ENCODE measurements around the gene GUCD1. TPM values are rescaled to one million over a fixed set of nuclear protein-coding genes. Genes with fewer than 3 reads are reported as not detected.
A peak's percentile ranks its signal among the peaks of the same experiment; 100 is the strongest.

Gene GUCD1
- total RNA-seq, 1 experiment from 2014 or later = 48.4 TPM

DNA sequence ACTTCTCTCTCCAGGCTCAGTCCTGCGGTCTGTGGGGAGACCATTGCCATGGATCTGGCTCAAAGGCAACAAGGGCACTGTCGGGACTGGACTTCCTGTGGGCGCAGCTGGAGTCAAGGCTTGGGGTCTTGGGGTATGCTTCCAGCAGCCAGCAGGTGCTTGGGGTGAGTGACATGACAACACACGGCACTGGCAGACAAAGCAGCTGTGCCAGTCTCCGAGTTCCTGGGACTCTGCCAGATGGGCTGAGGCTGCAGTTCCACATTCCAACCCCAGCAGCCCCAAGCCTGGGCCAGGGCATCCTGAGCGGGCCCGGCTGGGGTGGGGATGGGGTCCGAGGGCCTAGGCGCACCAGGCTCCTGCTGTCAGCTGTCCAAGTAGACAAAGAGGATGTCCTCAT, 12.3 kb downstream of the GUCD1 start:
- ChIA-PET POLR2A (interaction anchor here (1.6 kb wide), 1 partner anchor 11 kb away, joined by 6 read pairs; no protein-coding TSS in a partner anchor), CTCF (no interaction called here)
- intact Hi-C loops (cut with micrococcal nuclease) = no loop called here
- no TSS peak for BruUV-seq (replicated peaks)
- Mint-ChIP-seq H3K27ac (ENCODE audit: low read depth, unreplicated experiment) (no peak overlapping the region), H3K4me1 (ENCODE audit: insufficient read depth, unreplicated experiment) (no peaks in the 10 kb centered on the region), H3K9me3 (ENCODE audit: unreplicated experiment) (no peaks in the 10 kb centered on the region), H3K27me3 (ENCODE audit: insufficient read depth, unreplicated experiment) (no peaks in the 10 kb centered on the region), H3K4me3 (ENCODE audit: unreplicated experiment) (no peak overlapping the region), H3K36me3 (ENCODE audit: insufficient read depth, unreplicated experiment) (peaks cover 56% of the 10 kb centered on the region)
- DNase-seq (ENCODE audit: unreplicated experiment) = no peak
- TF ChIP-seq CTCF (IDR thresholded peaks at IDR 0.05; ENCODE audit: unreplicated experiment) = no peak

- no TSS peak for BruUV-seq (replicated peaks)
- TF ChIP-seq CTCF (IDR thresholded peaks at IDR 0.05; ENCODE audit: unreplicated experiment) = no peak
- Mint-ChIP-seq H3K4me3 (ENCODE audit: unreplicated experiment) (no peak overlapping the region), H3K36me3 (ENCODE audit: insufficient read depth, unreplicated experiment) (peaks cover 50% of the 10 kb centered on the region), H3K4me1 (ENCODE audit: insufficient read depth, unreplicated experiment) (no peaks in the 10 kb centered on the region), H3K9me3 (ENCODE audit: unreplicated experiment) (no peaks in the 10 kb centered on the region), H3K27me3 (ENCODE audit: insufficient read depth, unreplicated experiment) (no peaks in the 10 kb centered on the region), H3K27ac (ENCODE audit: low read depth, unreplicated experiment) (no peak overlapping the region)
- ChIA-PET POLR2A (interaction anchor here (0.5 to 1.6 kb wide), 2 partner anchors 12 to 116 kb away, joined by 3 to 6 read pairs; no protein-coding TSS in a partner anchor), CTCF (interaction anchor here (0.6 kb wide), 1 partner anchor 98 kb away, joined by 4 read pairs; no protein-coding TSS in a partner anchor)
- DNase-seq (ENCODE audit: unreplicated experiment) = no peak
- intact Hi-C loops (cut with micrococcal nuclease) = no loop called here
Observed at GRCh38 chr22:24541681-24542515, 13.0 kb downstream of the GUCD1 start.

GRCh38 chr22:24540470-24540869, 14.5 kb downstream of the GUCD1 start:
- CTCF ChIA-PET = interaction anchor here (1.9 kb wide), 1 partner anchor 14 kb away, joined by 6 read pairs; no protein-coding TSS in a partner anchor
- no peak overlapping the region for H3K4me3 Mint-ChIP-seq (ENCODE audit: unreplicated experiment)
- no peaks in the 10 kb centered on the region for H3K4me1 Mint-ChIP-seq (ENCODE audit: insufficient read depth, unreplicated experiment)
- H3K27me3 Mint-ChIP-seq (ENCODE audit: insufficient read depth, unreplicated experiment) = no peaks in the 10 kb centered on the region
- TF ChIP-seq CTCF (IDR thresholded peaks at IDR 0.05; ENCODE audit: unreplicated experiment) = no peak
- TSS peak; percentile 43 for BruUV-seq (replicated peaks)
- H3K36me3 Mint-ChIP-seq (ENCODE audit: insufficient read depth, unreplicated experiment) = peaks cover 40% of the 10 kb centered on the region
- intact Hi-C loops (cut with micrococcal nuclease) = no loop called here
- DNase-seq (ENCODE audit: unreplicated experiment) = no peak
- POLR2A ChIA-PET = interaction anchor here (0.8 kb wide), 1 partner anchor 13 kb away, joined by 3 read pairs; no protein-coding TSS in a partner anchor
- H3K27ac Mint-ChIP-seq (ENCODE audit: low read depth, unreplicated experiment) = no peak overlapping the region
- H3K9me3 Mint-ChIP-seq (ENCODE audit: unreplicated experiment) = no peaks in the 10 kb centered on the region

- H3K27me3 Mint-ChIP-seq (ENCODE audit: insufficient read depth, unreplicated experiment) = no peaks in the 10 kb centered on the region
- no peaks in the 10 kb centered on the region for H3K9me3 Mint-ChIP-seq (ENCODE audit: unreplicated experiment)
- intact Hi-C loops (cut with micrococcal nuclease) = no loop called here
- no peak overlapping the region for H3K4me3 Mint-ChIP-seq (ENCODE audit: unreplicated experiment)
- peak; percentile 5 for DNase-seq (ENCODE audit: unreplicated experiment)
- ChIA-PET POLR2A (interaction anchor here (0.6 kb wide), 1 partner anchor 44 kb away, joined by 3 read pairs; no protein-coding TSS in a partner anchor), CTCF (interaction anchor here (0.7 kb wide), 2 partner anchors 9 to 19 kb away, joined by 3 read pairs; no protein-coding TSS in a partner anchor)
- TF ChIP-seq CTCF (IDR thresholded peaks at IDR 0.05; ENCODE audit: unreplicated experiment) = no peak
- peaks cover 18% of the 10 kb centered on the region for H3K36me3 Mint-ChIP-seq (ENCODE audit: insufficient read depth, unreplicated experiment)
- BruUV-seq (replicated peaks) = no TSS peak
- no peak overlapping the region for H3K27ac Mint-ChIP-seq (ENCODE audit: low read depth, unreplicated experiment)
- H3K4me1 Mint-ChIP-seq (ENCODE audit: insufficient read depth, unreplicated experiment) = no peaks in the 10 kb centered on the region
Observed at GRCh38 chr22:24536089-24536488, 18.8 kb downstream of the GUCD1 start.
